Lower leg skin (tissue), 3 donors: ENCODE results near the gene TMEM132A.

ENCODE experiments used
- POLR2A ChIP-seq, 2 donors: fragments of 450-650 bp; IDR thresholded peaks; one replicate each; pipeline ENCODE4 v1.6.1; 2016 to 2017; ENCODE audit warnings: antibody characterized with exemption in 2 of 2, mild to moderate bottlenecking in 1 of 2, moderate library complexity in 1 of 2
- TF ChIP-seq, protein P1 (sequence below), 3 donors: fragments of 450-650 bp; IDR thresholded peaks; one replicate each; pipeline ENCODE4 v1.5.1; 2016; ENCODE audit warnings: antibody characterized with exemption in 3 of 3, mild to moderate bottlenecking in 3 of 3, moderate library complexity in 2 of 3

GRCh38 chr11:60918939-60919265 lies 5.4 kb upstream of the TMEM132A start:
- TF ChIP-seq POLR2A (IDR thresholded peaks at IDR 0.05): no peak
- TF ChIP-seq, protein P1, sequence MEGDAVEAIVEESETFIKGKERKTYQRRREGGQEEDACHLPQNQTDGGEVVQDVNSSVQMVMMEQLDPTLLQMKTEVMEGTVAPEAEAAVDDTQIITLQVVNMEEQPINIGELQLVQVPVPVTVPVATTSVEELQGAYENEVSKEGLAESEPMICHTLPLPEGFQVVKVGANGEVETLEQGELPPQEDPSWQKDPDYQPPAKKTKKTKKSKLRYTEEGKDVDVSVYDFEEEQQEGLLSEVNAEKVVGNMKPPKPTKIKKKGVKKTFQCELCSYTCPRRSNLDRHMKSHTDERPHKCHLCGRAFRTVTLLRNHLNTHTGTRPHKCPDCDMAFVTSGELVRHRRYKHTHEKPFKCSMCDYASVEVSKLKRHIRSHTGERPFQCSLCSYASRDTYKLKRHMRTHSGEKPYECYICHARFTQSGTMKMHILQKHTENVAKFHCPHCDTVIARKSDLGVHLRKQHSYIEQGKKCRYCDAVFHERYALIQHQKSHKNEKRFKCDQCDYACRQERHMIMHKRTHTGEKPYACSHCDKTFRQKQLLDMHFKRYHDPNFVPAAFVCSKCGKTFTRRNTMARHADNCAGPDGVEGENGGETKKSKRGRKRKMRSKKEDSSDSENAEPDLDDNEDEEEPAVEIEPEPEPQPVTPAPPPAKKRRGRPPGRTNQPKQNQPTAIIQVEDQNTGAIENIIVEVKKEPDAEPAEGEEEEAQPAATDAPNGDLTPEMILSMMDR (IDR thresholded peaks at IDR 0.05): no peak
